Chondrocyte (in vitro differentiated cells): ENCODE measurements around the gene PYROXD2. TPM values are rescaled to one million over a fixed set of nuclear protein-coding genes. Genes with fewer than 3 reads are reported as not detected.

ENCODE experiments used
- DNase-seq: peaks from one replicate; pipeline ENCODE4 v3.0.0; 2021; ENCODE audit warnings: mixed read lengths, low spot score
- H3K27ac Mint-ChIP-seq: one replicate; pipeline ENCODE4 v1.8.0; 2021; ENCODE audit warnings: mild to moderate bottlenecking, moderate library complexity, mixed read lengths; ENCODE audit not compliant: unreplicated experiment
- H3K27me3 Mint-ChIP-seq: 2 replicates; pipeline ENCODE4 v1.8.0; 2021; ENCODE audit warnings: low read depth, mixed read lengths
- H3K36me3 Mint-ChIP-seq: 2 replicates; pipeline ENCODE4 v1.8.0; 2021; ENCODE audit warnings: low read depth, mixed read lengths
- H3K4me1 Mint-ChIP-seq: 2 replicates; pipeline ENCODE4 v1.8.0; 2021; ENCODE audit warnings: low read depth, mild to moderate bottlenecking, mixed read lengths
- H3K4me3 Mint-ChIP-seq: one replicate; pipeline ENCODE4 v1.8.0; 2021; ENCODE audit warnings: mild to moderate bottlenecking, moderate library complexity, mixed read lengths; ENCODE audit not compliant: unreplicated experiment
- H3K9me3 Mint-ChIP-seq: 2 replicates; pipeline ENCODE4 v1.8.0; 2021; ENCODE audit warnings: low read depth, mixed read lengths
- total RNA-seq: library from RNA; stranded (reverse); gene quantifications from 3 replicates; pipeline ENCODE4 v1.2.1, GENCODE V29; 2021
- TF ChIP-seq, protein P1 (sequence below): fragments of 200-600 bp; sonication (generic); IDR thresholded peaks from 2 replicates; pipeline ENCODE4 v1.5.0; 2021; ENCODE audit warnings: antibody characterized with exemption, mild to moderate bottlenecking, moderate library complexity

The PYROXD2 gene
- total RNA-seq, 1 donor from 2014 or later = 5.6 TPM

DNA sequence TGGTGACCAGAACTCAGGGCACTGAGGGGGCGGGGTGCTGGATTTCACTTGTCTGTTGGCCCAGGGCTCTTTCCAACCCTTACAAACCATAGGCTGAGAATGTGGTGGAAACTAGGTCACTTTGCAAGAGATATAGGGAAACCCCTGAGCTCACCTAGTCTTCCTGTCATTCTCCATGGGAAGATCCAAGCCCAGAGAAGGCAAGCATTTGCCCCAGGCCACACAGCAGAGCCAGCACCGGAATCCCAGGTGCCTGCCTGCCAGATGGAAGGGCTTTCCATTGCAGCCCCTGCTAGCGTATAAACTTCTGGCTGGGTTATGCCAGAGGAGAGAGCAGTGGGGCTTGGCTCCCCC lies 427 bp downstream of the PYROXD2 start:
- no peaks in the 10 kb centered on the region for H3K27me3 Mint-ChIP-seq
- H3K4me1 Mint-ChIP-seq = peaks cover 25% of the 10 kb centered on the region
- DNase-seq = no peak
- TF ChIP-seq, protein P1, sequence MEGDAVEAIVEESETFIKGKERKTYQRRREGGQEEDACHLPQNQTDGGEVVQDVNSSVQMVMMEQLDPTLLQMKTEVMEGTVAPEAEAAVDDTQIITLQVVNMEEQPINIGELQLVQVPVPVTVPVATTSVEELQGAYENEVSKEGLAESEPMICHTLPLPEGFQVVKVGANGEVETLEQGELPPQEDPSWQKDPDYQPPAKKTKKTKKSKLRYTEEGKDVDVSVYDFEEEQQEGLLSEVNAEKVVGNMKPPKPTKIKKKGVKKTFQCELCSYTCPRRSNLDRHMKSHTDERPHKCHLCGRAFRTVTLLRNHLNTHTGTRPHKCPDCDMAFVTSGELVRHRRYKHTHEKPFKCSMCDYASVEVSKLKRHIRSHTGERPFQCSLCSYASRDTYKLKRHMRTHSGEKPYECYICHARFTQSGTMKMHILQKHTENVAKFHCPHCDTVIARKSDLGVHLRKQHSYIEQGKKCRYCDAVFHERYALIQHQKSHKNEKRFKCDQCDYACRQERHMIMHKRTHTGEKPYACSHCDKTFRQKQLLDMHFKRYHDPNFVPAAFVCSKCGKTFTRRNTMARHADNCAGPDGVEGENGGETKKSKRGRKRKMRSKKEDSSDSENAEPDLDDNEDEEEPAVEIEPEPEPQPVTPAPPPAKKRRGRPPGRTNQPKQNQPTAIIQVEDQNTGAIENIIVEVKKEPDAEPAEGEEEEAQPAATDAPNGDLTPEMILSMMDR = no peak
- peak overlapping the region; percentile 94 for H3K4me3 Mint-ChIP-seq
- H3K36me3 Mint-ChIP-seq = peaks cover 4% of the 10 kb centered on the region
- H3K27ac Mint-ChIP-seq = peak overlapping the region; percentile 77
- no peaks in the 10 kb centered on the region for H3K9me3 Mint-ChIP-seq

DNA sequence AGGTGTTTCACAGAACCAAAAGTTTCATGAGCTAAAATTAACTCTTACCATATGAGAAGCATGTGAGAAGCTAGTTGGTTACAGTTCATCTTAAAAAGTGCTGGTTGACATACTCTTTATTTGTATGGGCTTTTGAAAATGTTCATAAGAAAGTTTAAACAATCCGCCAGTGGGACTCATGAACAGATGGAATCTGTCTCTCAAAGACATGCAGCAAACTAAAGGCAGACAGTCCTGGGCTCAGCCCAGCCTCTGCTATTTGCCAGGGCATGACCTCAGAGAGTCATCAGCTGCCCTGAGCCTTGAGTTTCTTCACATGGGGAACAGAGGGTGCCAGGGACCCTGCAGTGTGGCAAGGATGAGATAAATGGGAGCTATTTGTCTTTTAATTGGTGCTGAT lies 3.2 kb downstream of the PYROXD2 start:
- Mint-ChIP-seq H3K4me3 (no peak overlapping the region), H3K27me3 (no peaks in the 10 kb centered on the region), H3K4me1 (peaks cover 25% of the 10 kb centered on the region), H3K36me3 (no peaks in the 10 kb centered on the region), H3K27ac (no peak overlapping the region), H3K9me3 (no peaks in the 10 kb centered on the region)
- DNase-seq = no peak
- TF ChIP-seq, protein P1 = no peak

GRCh38 chr10:98411166-98411565 lies 3.8 kb downstream of the PYROXD2 start:
- peaks cover 24% of the 10 kb centered on the region for H3K4me1 Mint-ChIP-seq
- H3K27me3 Mint-ChIP-seq = no peaks in the 10 kb centered on the region
- no peaks in the 10 kb centered on the region for H3K36me3 Mint-ChIP-seq
- DNase-seq = no peak
- H3K9me3 Mint-ChIP-seq = no peaks in the 10 kb centered on the region
- no peak overlapping the region for H3K27ac Mint-ChIP-seq
- TF ChIP-seq, protein P1 = no peak
- no peak overlapping the region for H3K4me3 Mint-ChIP-seq

GRCh38 chr10:98410759-98411158 lies 4.2 kb downstream of the PYROXD2 start:
- H3K27me3 Mint-ChIP-seq = no peaks in the 10 kb centered on the region
- no peaks in the 10 kb centered on the region for H3K9me3 Mint-ChIP-seq
- DNase-seq = no peak
- no peak overlapping the region for H3K27ac Mint-ChIP-seq
- no peaks in the 10 kb centered on the region for H3K36me3 Mint-ChIP-seq
- H3K4me3 Mint-ChIP-seq = no peak overlapping the region
- TF ChIP-seq, protein P1 = no peak
- peaks cover 20% of the 10 kb centered on the region for H3K4me1 Mint-ChIP-seq

- peaks cover 15% of the 10 kb centered on the region for H3K4me1 Mint-ChIP-seq
- no peaks in the 10 kb centered on the region for H3K27me3 Mint-ChIP-seq
- no peak for DNase-seq
- H3K27ac Mint-ChIP-seq = no peak overlapping the region
- H3K4me3 Mint-ChIP-seq = no peak overlapping the region
- TF ChIP-seq, protein P1 = no peak
- H3K9me3 Mint-ChIP-seq = no peaks in the 10 kb centered on the region
- no peaks in the 10 kb centered on the region for H3K36me3 Mint-ChIP-seq
Measured at GRCh38 chr10:98410135-98410743, 4.7 kb downstream of the PYROXD2 start.
